GM13976 (cell line): ENCODE measurements around the gene HES6.

ENCODE experiments used
- DNase-seq: peaks from one replicate; pipeline ENCODE4 v3.0.0; 2012; ENCODE audit warnings: low spot score
- in situ Hi-C: fragments of 300-500 bp; cut with MboI; formaldehyde crosslinking; loops from one replicate; pipeline ENCODE4 v1.12.0; 2022; ENCODE audit warnings: low sequenced_read_pairs, mixed read lengths, inconsistent platforms; ENCODE audit not compliant: unreplicated experiment
- TF ChIP-seq, protein P1 (sequence below): IDR thresholded peaks from 2 replicates; pipeline ENCODE4 v1.5.1; 2012; ENCODE audit warnings: borderline replicate concordance, mild to moderate bottlenecking; ENCODE audit not compliant: insufficient read depth; ENCODE audit errors: extremely low read depth, missing control alignments, control extremely low read depth

Gene HES6

DNA sequence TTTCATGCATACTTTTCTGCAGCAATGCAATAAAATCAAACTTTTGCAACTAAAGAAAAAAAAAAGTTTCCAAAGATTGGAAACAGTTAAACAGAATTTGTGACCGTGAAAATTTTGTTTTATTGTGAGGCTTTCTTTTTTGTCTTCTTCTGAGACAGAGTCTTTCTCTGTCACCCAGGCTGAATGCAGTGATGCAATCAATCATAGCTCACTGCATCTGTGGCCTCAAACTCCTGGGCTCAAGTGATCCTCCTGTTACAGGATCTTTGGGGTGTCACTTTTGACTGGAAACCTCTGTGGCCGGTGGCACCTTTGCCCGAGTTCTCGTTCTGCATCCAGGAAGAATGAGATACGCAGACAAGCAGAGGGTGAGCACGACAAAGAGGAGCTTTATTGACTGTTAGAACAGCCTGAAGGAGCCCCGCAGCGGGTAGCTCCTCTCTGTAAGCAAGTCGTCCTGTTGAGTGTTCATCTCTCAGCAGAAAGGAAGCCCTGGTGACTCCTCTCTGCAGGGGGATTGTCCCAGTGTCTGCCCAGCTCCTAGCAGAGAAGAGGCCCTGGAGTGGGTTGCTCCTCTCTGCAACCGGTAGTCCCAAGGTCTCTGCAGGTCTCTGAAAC lies 19.5 kb downstream of the HES6 start:
- TF ChIP-seq, protein P1, sequence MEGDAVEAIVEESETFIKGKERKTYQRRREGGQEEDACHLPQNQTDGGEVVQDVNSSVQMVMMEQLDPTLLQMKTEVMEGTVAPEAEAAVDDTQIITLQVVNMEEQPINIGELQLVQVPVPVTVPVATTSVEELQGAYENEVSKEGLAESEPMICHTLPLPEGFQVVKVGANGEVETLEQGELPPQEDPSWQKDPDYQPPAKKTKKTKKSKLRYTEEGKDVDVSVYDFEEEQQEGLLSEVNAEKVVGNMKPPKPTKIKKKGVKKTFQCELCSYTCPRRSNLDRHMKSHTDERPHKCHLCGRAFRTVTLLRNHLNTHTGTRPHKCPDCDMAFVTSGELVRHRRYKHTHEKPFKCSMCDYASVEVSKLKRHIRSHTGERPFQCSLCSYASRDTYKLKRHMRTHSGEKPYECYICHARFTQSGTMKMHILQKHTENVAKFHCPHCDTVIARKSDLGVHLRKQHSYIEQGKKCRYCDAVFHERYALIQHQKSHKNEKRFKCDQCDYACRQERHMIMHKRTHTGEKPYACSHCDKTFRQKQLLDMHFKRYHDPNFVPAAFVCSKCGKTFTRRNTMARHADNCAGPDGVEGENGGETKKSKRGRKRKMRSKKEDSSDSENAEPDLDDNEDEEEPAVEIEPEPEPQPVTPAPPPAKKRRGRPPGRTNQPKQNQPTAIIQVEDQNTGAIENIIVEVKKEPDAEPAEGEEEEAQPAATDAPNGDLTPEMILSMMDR = no peak
- DNase-seq = no peak
- in situ Hi-C loops = no loop called here

DNA sequence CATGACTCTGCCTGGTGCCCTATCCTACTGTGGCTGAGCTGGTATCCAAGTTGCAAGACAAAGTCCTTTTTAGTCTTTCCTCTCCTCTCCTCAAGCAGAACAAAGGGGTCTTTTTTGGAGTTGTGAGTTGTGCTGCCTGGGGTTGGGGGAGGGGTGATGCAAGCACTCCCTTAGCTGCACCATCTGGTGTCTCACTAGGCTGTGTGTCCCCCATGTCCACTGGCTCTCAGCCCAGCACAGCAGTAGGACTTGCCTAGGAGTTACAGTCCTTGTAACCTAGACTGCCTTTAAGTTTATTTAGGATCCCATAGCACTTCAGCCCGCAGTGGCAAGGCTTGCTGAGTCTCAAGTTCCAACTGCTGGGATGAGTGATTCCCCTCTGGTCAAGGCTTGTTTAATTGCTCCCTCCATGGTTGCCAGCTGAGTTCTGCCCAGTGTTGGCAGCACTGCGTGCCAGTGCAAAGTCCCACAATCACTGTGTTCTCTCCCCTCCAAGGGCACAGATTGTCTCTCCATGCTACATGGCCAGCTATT lies 23.1 kb downstream of the HES6 start:
- in situ Hi-C loops = no loop called here
- TF ChIP-seq, protein P1 = no peak
- no peak for DNase-seq

DNA sequence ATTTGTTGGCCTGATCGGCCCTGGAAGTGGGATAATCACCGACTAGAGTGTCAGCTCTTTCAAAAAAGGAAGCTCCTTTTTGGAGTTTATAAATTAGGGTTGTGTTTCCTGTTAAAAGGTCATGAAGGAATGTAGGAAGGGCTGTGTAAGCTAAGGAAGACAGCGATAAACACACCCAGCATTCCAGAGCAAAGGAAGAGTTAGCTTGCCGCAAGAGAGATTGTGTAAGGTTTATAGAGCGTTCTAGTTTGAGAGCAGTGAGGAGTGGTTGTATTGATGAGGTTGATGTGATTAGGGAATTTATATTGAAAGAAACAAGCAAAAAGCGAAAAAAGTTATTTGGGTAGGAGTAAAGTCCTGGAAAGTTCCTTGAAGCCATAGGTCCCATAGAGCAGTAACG lies 32.8 kb downstream of the HES6 start:
- DNase-seq = no peak
- in situ Hi-C loops = no loop called here
- TF ChIP-seq, protein P1 = no peak

DNA sequence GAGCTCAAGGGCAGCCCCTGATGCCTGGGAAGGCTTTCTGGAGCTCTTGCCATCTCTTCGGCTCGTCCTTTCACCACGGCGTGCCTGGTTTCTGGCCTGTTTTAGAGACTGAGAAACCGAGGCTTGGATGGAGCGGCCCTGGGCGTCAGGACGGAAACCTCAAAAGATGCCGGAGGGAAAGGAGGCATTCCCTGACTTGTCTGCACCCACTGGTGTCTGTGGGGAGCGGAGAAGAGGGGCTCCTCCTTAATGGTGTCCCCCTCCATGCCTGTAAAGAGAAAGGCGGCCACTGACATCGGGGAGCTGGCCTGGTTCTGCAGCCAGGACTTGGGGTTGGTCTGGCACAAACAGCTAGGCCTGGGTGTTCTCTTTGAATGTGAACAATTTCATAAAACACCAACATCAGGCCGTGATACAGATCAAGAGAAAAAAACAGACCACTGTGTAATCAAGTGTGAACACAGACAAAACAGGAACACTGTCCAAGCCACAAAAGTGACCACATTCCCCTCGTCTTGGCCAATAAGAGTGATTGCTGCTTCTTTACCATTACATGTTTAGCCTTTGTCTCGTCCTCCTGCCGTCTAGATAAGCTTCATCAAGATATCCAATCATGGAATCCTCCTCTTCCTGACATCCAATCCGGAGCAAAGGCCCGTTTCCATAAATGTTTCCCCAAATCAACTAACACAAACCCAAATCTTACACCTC lies 35.7 kb downstream of the HES6 start:
- TF ChIP-seq, protein P1 = no peak
- peak; percentile 34 for DNase-seq
- in situ Hi-C loops = no loop called here

DNA sequence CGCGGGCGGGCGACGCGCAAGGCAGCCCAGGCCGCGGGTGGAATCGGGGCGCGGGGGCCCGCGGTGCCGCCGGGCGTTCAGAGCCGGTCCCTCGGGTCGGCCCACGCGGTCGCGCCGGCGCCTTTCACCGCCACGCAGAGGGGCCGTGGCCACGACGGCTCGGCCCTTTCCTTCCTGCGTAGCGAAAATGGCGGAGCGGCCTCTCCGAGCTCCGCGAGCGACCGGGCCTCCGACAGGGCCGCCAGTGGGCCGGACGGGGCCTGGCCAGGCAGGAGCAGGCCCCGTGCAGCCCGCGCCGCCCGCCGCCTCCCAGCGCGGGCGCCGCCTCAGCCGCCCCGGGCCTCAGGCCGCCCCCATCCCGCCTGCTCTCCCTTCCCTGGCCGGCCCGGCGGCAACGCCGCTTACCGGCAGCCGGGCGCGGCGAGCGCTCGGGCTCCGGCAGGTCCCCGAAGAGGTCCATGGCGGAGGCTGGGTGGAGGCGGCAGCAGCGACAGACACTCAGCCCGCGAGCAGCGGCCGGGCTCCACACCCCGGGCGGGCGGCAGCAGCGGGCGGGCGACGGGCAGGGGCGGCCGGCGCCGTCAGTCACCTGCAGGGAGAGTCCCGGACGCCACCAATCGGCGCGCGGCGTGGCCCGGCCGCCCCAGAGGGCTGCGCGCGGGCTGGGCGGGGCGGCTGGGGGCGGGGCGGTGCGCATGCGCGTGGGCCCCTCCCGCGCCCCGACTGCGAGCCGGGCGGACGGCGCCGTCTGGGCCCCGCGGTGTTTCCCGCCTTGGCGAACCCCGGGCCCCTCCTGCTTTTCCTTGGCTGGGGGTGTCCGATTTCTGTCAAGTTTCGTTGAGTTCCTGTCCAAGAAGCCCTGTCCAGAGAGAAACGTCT lies 36.5 kb downstream of the HES6 start, which contains the start of gene ILKAP:
ILKAP (minus strand) TSS at position 602 of the 879 bp plus-strand sequence; CDS start at position 460, 142 bp downstream.
- TF ChIP-seq, protein P1 = no peak

More for the DNA sequence above, 36.5 kb downstream of the HES6 start, which contains the start of gene ILKAP:
- in situ Hi-C loops = no loop called here
- peak; percentile 100 for DNase-seq
